ENCODE results near the gene RUNX1. TPM values are rescaled to one million over a fixed set of nuclear protein-coding genes. Genes with fewer than 3 reads are reported as not detected.

Gene RUNX1
- total and polyA plus RNA-seq, 2 donors (not counting 1 experiment from before 2014, with no cell fraction given): 26.3 to 73.0 TPM

DNA sequence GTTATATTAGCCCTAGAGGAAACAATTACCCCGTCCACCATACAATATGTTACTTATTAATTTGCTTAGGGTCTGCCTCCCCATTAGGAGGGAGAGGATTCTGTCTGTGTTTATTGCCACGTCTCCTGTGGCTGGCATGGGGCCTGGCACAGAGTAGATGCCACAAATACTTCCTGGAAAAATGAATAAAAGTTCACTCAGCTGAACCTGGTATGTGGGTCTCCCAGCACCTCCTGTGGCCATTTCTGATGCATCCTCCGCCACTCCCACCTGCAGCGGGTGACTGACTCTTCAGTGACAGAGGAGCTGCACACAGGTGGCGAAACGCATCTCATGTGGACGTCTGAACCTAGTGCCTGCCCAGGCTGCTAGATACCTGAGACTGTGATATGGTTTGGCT, 267.6 kb downstream of the RUNX1 start:
- TF ChIP-seq, protein P1, sequence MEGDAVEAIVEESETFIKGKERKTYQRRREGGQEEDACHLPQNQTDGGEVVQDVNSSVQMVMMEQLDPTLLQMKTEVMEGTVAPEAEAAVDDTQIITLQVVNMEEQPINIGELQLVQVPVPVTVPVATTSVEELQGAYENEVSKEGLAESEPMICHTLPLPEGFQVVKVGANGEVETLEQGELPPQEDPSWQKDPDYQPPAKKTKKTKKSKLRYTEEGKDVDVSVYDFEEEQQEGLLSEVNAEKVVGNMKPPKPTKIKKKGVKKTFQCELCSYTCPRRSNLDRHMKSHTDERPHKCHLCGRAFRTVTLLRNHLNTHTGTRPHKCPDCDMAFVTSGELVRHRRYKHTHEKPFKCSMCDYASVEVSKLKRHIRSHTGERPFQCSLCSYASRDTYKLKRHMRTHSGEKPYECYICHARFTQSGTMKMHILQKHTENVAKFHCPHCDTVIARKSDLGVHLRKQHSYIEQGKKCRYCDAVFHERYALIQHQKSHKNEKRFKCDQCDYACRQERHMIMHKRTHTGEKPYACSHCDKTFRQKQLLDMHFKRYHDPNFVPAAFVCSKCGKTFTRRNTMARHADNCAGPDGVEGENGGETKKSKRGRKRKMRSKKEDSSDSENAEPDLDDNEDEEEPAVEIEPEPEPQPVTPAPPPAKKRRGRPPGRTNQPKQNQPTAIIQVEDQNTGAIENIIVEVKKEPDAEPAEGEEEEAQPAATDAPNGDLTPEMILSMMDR (IDR thresholded peaks at IDR 0.05): no peak
- TF ChIP-seq EZH2 (IDR thresholded peaks at IDR 0.05; ENCODE audit: borderline replicate concordance, insufficient read depth, low read depth, low read length, poor library complexity, severe bottlenecking): no peak
- ATAC-seq (ENCODE audit: low read depth) (no peak), DNase-seq (no peak)
- Histone ChIP-seq H3K4me3 (ENCODE audit: control extremely low read depth in 1 of 5, extremely low read depth in 1 of 5, insufficient read depth in 1 of 5, low read depth in 2 of 5, low read length in 4 of 5) (no peak overlapping the region), H3K4me1 (ENCODE audit: control insufficient read depth in 2 of 2, insufficient read depth in 2 of 2, low read length in 2 of 2) (no peaks in the 10 kb centered on the region), H3K36me3 (replicated peaks in 1 of 2; ENCODE audit: control extremely low read depth in 1 of 2, control insufficient read depth in 1 of 2, extremely low read depth in 1 of 2, insufficient read depth in 2 of 2, low read length in 1 of 2) (no peaks in the 10 kb centered on the region), H3K9me3 (ENCODE audit: control extremely low read depth in 1 of 3, control insufficient read depth in 2 of 3, insufficient read depth in 1 of 3, low read length in 2 of 3) (peaks cover 0 to 11% (median 2%) of the 10 kb centered on the region in 3 donors), H3K79me2 (ENCODE audit: control insufficient read depth, insufficient read depth, low read length) (no peaks in the 10 kb centered on the region), H3K9ac (ENCODE audit: low read length) (no peak overlapping the region), H2AFZ (ENCODE audit: insufficient read depth, low read depth, low read length, poor library complexity, severe bottlenecking) (no peak overlapping the region), H3K4me2 (replicated peaks; ENCODE audit: low read depth, low read length, poor library complexity, severe bottlenecking) (no peak overlapping the region), H3K27me3 (replicated peaks in 1 of 4; ENCODE audit: control extremely low read depth in 1 of 4, control insufficient read depth in 3 of 4, insufficient read depth in 4 of 4, low read length in 3 of 4) (peaks cover 0 to 6% (median 0%) of the 10 kb centered on the region in 4 experiments), H3K27ac (ENCODE audit: low read length in 2 of 2) (no peak overlapping the region), H4K20me1 (ENCODE audit: control insufficient read depth, insufficient read depth, low read length, poor library complexity, severe bottlenecking) (no peaks in the 10 kb centered on the region)
- Mint-ChIP-seq H3K4me1 (no peaks in the 10 kb centered on the region), H3K27ac (no peak overlapping the region), H3K4me3 (no peak overlapping the region), H3K27me3 (peaks cover 23% of the 10 kb centered on the region), H3K9me3 (ENCODE audit: insufficient read depth) (no peaks in the 10 kb centered on the region)
- CTCF ChIA-PET: no interaction called here
- 92% methylated on average over 6 of the region's 7 CpGs for WGBS (ENCODE audit: insufficient coverage)
- POLR2A ChIA-PET: no interaction called here
- intact Hi-C loops (cut with micrococcal nuclease): no loop called here

DNA sequence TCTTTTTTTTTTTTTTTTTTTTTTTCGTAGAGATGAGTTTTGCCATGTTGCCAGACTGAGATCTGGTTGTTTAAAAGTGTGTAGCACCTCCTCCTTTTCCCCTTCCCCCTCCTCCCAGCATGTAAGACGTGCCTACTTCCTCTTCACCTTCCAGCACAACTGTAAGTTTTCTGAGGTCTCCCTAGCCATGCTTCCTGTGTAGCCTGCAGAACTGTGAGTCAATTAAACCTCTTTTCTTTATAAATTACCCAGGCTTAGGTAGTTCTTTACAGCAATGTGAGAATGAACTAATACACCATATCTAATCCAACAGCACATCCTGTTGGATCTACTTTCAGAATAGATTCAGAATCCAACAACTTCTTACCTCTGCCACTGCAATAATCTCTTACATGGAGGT, 269.2 kb downstream of the RUNX1 start:
- ChIA-PET POLR2A (no interaction called here), CTCF (no interaction called here)
- Mint-ChIP-seq H3K4me1 (no peaks in the 10 kb centered on the region), H3K4me3 (no peak overlapping the region), H3K27ac (no peak overlapping the region), H3K9me3 (ENCODE audit: insufficient read depth) (no peaks in the 10 kb centered on the region), H3K27me3 (peaks cover 27% of the 10 kb centered on the region)
- Histone ChIP-seq H3K9me3 (ENCODE audit: control extremely low read depth in 1 of 3, control insufficient read depth in 2 of 3, insufficient read depth in 1 of 3, low read length in 2 of 3) (peaks cover 0 to 11% (median 2%) of the 10 kb centered on the region in 3 donors), H4K20me1 (ENCODE audit: control insufficient read depth, insufficient read depth, low read length, poor library complexity, severe bottlenecking) (no peaks in the 10 kb centered on the region), H2AFZ (ENCODE audit: insufficient read depth, low read depth, low read length, poor library complexity, severe bottlenecking) (no peak overlapping the region), H3K4me2 (replicated peaks; ENCODE audit: low read depth, low read length, poor library complexity, severe bottlenecking) (no peak overlapping the region), H3K27me3 (replicated peaks in 1 of 4; ENCODE audit: control extremely low read depth in 1 of 4, control insufficient read depth in 3 of 4, insufficient read depth in 4 of 4, low read length in 3 of 4) (peaks cover 0 to 6% (median 0%) of the 10 kb centered on the region in 4 experiments), H3K9ac (ENCODE audit: low read length) (no peak overlapping the region), H3K4me1 (ENCODE audit: control insufficient read depth in 2 of 2, insufficient read depth in 2 of 2, low read length in 2 of 2) (no peaks in the 10 kb centered on the region), H3K4me3 (ENCODE audit: control extremely low read depth in 1 of 5, extremely low read depth in 1 of 5, insufficient read depth in 1 of 5, low read depth in 2 of 5, low read length in 4 of 5) (no peak overlapping the region), H3K79me2 (ENCODE audit: control insufficient read depth, insufficient read depth, low read length) (no peaks in the 10 kb centered on the region), H3K36me3 (replicated peaks in 1 of 2; ENCODE audit: control extremely low read depth in 1 of 2, control insufficient read depth in 1 of 2, extremely low read depth in 1 of 2, insufficient read depth in 2 of 2, low read length in 1 of 2) (no peaks in the 10 kb centered on the region), H3K27ac (ENCODE audit: low read length in 2 of 2) (no peak overlapping the region)
- DNase-seq (no peak), ATAC-seq (ENCODE audit: low read depth) (no peak)
- TF ChIP-seq, protein P1 (IDR thresholded peaks at IDR 0.05): no peak
- no peak for TF ChIP-seq EZH2 (IDR thresholded peaks at IDR 0.05; ENCODE audit: borderline replicate concordance, insufficient read depth, low read depth, low read length, poor library complexity, severe bottlenecking)
- intact Hi-C loops (cut with micrococcal nuclease): no loop called here
- no CpG with 5 or more reads among the region's 2 CpGs for WGBS (ENCODE audit: insufficient coverage)

All from B cell (primary cell).